ENCODE measurements around the gene B4GALT3.

The B4GALT3 gene

DNA sequence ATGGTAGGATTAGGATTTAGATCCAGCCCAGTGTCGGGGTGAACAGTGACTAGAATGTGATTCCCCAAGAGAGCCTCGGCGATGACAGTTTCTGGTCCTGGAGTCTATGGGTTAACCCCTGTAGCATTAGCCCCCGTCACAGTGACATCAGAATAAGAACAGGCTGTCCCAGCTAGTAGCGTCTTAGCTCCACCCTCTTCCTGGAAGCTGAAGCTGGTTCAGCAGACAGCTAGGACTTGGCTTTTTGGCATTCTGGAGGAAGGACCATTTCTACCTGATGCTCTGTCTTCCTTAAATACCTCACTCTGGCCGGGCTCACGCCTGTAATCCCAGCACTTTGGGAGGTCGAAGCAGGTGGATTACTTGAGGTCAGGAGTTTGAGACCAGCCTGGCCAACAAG lies 29.9 kb upstream of the B4GALT3 start:
- no CpG with 5 or more reads among the region's 8 CpGs for WGBS (ENCODE audit: extremely low coverage, insufficient coverage, insufficient read length)
- Histone ChIP-seq H3K4me1 (ENCODE audit: control insufficient read depth in 1 of 2, insufficient read depth in 2 of 2, low read length in 2 of 2) (peaks cover 3 to 4% of the 10 kb centered on the region in 2 experiments), H3K4ac (ENCODE audit: low read depth, low read length) (no peak overlapping the region), H2AK5ac (ENCODE audit: low read length) (no peak overlapping the region), H3K79me1 (ENCODE audit: low read length) (peaks cover 5% of the 10 kb centered on the region), H3K9me3 (ENCODE audit: insufficient read depth, low read depth, low read length) (no peaks in the 10 kb centered on the region), H3K23ac (ENCODE audit: low read length) (no peak overlapping the region), H3K14ac (ENCODE audit: low read length) (no peak overlapping the region), H4K8ac (ENCODE audit: low read depth, low read length) (no peak overlapping the region), H2BK5ac (ENCODE audit: low read depth, low read length, poor library complexity) (no peak overlapping the region), H4K91ac (ENCODE audit: low read depth, low read length) (no peak overlapping the region), H3K36me3 (ENCODE audit: control insufficient read depth in 1 of 2, insufficient read depth in 2 of 2, low read length in 2 of 2) (peaks cover 33 to 40% of the 10 kb centered on the region in 2 experiments), H2BK12ac (ENCODE audit: low read length) (no peak overlapping the region), H3K18ac (ENCODE audit: low read length) (no peak overlapping the region), H3K27ac (ENCODE audit: low read depth, low read length) (no peak overlapping the region), H2BK120ac (ENCODE audit: insufficient read depth, low read length, poor library complexity) (no peak overlapping the region), H2AFZ (ENCODE audit: insufficient read depth, low read length, poor library complexity) (no peak overlapping the region), H3K27me3 (ENCODE audit: insufficient read depth, low read length) (no peaks in the 10 kb centered on the region), H3K9ac (ENCODE audit: low read length) (no peak overlapping the region), H3K4me2 (ENCODE audit: low read length) (no peak overlapping the region), H3K79me2 (ENCODE audit: control insufficient read depth, insufficient read depth, low read length, poor library complexity) (peaks cover 4% of the 10 kb centered on the region), H4K12ac (ENCODE audit: low read depth, low read length) (no peak overlapping the region), H3K4me3 (ENCODE audit: low read depth, low read length) (no peak overlapping the region)
- DNase-seq: no peak

DNA sequence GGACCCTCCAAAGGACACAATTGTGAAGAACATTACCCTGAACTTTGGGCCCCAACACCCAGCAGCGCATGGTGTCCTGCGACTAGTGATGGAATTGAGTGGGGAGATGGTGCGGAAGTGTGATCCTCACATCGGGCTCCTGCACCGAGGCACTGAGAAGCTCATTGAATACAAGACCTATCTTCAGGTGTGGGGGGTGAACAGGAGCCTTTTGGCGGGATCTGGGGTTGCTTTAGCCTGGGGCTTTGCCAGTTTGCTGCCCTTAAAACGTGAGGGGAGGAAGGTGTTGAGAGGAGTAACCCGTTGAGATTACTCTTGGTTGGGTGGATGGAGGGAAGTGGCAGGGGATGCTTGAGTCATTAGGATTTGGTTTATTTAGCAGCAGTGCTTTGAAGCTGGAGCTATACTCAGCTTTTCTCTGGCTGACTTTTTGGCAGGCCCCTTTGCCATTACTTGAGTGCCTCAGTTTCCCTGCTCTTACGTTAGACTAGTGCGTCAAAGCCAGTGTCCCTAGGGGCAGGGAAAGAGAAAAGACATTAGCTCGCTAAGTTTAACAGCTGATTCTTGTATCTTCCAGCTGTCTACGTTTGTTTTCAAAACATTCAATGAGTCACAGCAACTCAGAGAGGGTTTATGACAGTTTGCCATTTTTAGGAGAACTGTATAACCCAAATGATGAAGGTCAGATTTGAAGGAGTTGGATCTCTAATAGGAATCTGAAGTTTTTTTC lies 29.3 kb upstream of the B4GALT3 start:
- H3K4me3 ChIP-seq (ENCODE audit: low read depth, low read length): no peak overlapping the region
- H4K91ac ChIP-seq (ENCODE audit: low read depth, low read length): no peak overlapping the region
- H3K27ac ChIP-seq (ENCODE audit: low read depth, low read length): no peak overlapping the region
- no peak for DNase-seq
- H3K23ac ChIP-seq (ENCODE audit: low read length): no peak overlapping the region
- no peak overlapping the region for H2BK5ac ChIP-seq (ENCODE audit: low read depth, low read length, poor library complexity)
- H3K36me3 ChIP-seq (ENCODE audit: control insufficient read depth in 1 of 2, insufficient read depth in 2 of 2, low read length in 2 of 2): peaks cover 29 to 35% of the 10 kb centered on the region in 2 experiments
- H3K18ac ChIP-seq (ENCODE audit: low read length): no peak overlapping the region
- no peaks in the 10 kb centered on the region for H3K9me3 ChIP-seq (ENCODE audit: insufficient read depth, low read depth, low read length)
- H3K4ac ChIP-seq (ENCODE audit: low read depth, low read length): no peak overlapping the region
- H2BK120ac ChIP-seq (ENCODE audit: insufficient read depth, low read length, poor library complexity): no peak overlapping the region
- no peak overlapping the region for H3K14ac ChIP-seq (ENCODE audit: low read length)
- no peak overlapping the region for H3K9ac ChIP-seq (ENCODE audit: low read length)
- peaks cover 7% of the 10 kb centered on the region for H3K79me1 ChIP-seq (ENCODE audit: low read length)
- H4K8ac ChIP-seq (ENCODE audit: low read depth, low read length): no peak overlapping the region
- H3K4me2 ChIP-seq (ENCODE audit: low read length): no peak overlapping the region
- H3K4me1 ChIP-seq (ENCODE audit: control insufficient read depth in 1 of 2, insufficient read depth in 2 of 2, low read length in 2 of 2): peaks cover 5 to 7% of the 10 kb centered on the region in 2 experiments
- no peak overlapping the region for H2BK12ac ChIP-seq (ENCODE audit: low read length)
- peaks cover 4% of the 10 kb centered on the region for H3K79me2 ChIP-seq (ENCODE audit: control insufficient read depth, insufficient read depth, low read length, poor library complexity)
- H2AFZ ChIP-seq (ENCODE audit: insufficient read depth, low read length, poor library complexity): no peak overlapping the region
- WGBS (ENCODE audit: extremely low coverage, insufficient coverage, insufficient read length): no CpG with 5 or more reads among the region's 12 CpGs
- H2AK5ac ChIP-seq (ENCODE audit: low read length): no peak overlapping the region
- no peaks in the 10 kb centered on the region for H3K27me3 ChIP-seq (ENCODE audit: insufficient read depth, low read length)
- no peak overlapping the region for H4K12ac ChIP-seq (ENCODE audit: low read depth, low read length)

DNA sequence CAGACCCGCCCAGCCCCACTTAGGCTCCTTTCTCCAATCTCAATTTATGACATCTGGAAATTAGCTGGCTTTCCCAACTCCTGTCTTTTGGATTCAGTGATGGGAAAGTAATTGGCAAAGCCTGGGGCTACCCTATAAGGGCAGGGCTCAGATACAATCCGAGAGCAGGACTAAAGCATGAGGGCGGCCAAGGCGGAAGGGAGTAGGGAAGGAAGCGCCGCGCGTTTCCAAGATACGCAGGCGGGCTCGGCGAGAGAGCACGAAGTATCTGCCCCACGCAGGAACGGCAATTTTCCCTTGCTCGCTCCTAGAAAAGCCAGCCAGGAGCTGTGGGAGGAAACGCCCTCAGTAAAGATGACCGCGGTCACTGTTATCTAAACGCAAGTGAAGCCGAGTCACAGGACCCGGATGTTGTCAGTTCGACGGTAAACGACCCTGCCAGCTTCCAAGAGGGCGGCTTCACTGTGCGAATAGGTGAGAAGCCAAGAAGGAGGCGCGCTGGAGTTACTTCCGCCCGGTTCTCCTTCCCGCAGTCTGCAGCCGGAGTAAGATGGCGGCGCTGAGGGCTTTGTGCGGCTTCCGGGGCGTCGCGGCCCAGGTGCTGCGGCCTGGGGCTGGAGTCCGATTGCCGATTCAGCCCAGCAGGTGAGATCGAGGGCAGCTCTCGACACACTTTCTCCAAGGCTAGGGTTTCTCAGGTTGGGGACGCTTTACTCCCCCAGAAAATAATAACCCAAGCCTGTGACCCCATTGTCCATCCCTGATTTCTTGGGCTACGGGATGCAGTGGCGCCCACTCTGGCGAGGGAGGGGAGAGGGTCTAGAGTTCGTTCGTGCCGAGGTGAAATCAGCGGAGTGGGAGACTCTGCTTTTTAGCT lies 24.8 kb upstream of the B4GALT3 start, which contains the start of gene NDUFS2:
TSS of gene NDUFS2 (plus strand) at position 532 of the 877 bp plus-strand sequence. CDS start at position 551, 19 bp downstream.
- H3K27ac ChIP-seq (ENCODE audit: low read depth, low read length): peak within 1 kb of the TSS; percentile 56
- H4K91ac ChIP-seq (ENCODE audit: low read depth, low read length): peak within 1 kb of the TSS; percentile 89
- H3K23ac ChIP-seq (ENCODE audit: low read length): no peak within 1 kb of the TSS
- H2AK5ac ChIP-seq (ENCODE audit: low read length): peak within 1 kb of the TSS; percentile 30
- H3K4me1 ChIP-seq (ENCODE audit: control insufficient read depth in 1 of 2, insufficient read depth in 2 of 2, low read length in 2 of 2): peaks cover 27 to 31% of the 10 kb centered on the region in 2 experiments
- H3K79me1 ChIP-seq (ENCODE audit: low read length): peaks cover 14% of the 10 kb centered on the region
- DNase-seq: peak; percentile 100
- peaks cover 8 to 9% of the 10 kb centered on the region in 2 experiments for H3K36me3 ChIP-seq (ENCODE audit: control insufficient read depth in 1 of 2, insufficient read depth in 2 of 2, low read length in 2 of 2)
- peak within 1 kb of the TSS; percentile 94 for H3K9ac ChIP-seq (ENCODE audit: low read length)
- peak within 1 kb of the TSS; percentile 90 for H3K18ac ChIP-seq (ENCODE audit: low read length)
- peak within 1 kb of the TSS; percentile 96 for H4K12ac ChIP-seq (ENCODE audit: low read depth, low read length)
- peak within 1 kb of the TSS; percentile 53 for H3K4ac ChIP-seq (ENCODE audit: low read depth, low read length)
- no peaks in the 10 kb centered on the region for H3K9me3 ChIP-seq (ENCODE audit: insufficient read depth, low read depth, low read length)
- peak within 1 kb of the TSS; percentile 73 for H2AFZ ChIP-seq (ENCODE audit: insufficient read depth, low read length, poor library complexity)
- peak within 1 kb of the TSS; percentile 79 for H3K4me2 ChIP-seq (ENCODE audit: low read length)
- peaks cover 6% of the 10 kb centered on the region for H3K79me2 ChIP-seq (ENCODE audit: control insufficient read depth, insufficient read depth, low read length, poor library complexity)
- no peaks in the 10 kb centered on the region for H3K27me3 ChIP-seq (ENCODE audit: insufficient read depth, low read length)
- peak within 1 kb of the TSS; percentile 75 for H3K4me3 ChIP-seq (ENCODE audit: low read depth, low read length)
- WGBS (ENCODE audit: extremely low coverage, insufficient coverage, insufficient read length): no CpG with 5 or more reads among the region's 53 CpGs
- H2BK5ac ChIP-seq (ENCODE audit: low read depth, low read length, poor library complexity): peak within 1 kb of the TSS; percentile 80
- H3K14ac ChIP-seq (ENCODE audit: low read length): peak within 1 kb of the TSS; percentile 90
- peak within 1 kb of the TSS; percentile 7 for H2BK12ac ChIP-seq (ENCODE audit: low read length)
- H2BK120ac ChIP-seq (ENCODE audit: insufficient read depth, low read length, poor library complexity): peak within 1 kb of the TSS; percentile 89
- H4K8ac ChIP-seq (ENCODE audit: low read depth, low read length): peak within 1 kb of the TSS; percentile 97

DNA sequence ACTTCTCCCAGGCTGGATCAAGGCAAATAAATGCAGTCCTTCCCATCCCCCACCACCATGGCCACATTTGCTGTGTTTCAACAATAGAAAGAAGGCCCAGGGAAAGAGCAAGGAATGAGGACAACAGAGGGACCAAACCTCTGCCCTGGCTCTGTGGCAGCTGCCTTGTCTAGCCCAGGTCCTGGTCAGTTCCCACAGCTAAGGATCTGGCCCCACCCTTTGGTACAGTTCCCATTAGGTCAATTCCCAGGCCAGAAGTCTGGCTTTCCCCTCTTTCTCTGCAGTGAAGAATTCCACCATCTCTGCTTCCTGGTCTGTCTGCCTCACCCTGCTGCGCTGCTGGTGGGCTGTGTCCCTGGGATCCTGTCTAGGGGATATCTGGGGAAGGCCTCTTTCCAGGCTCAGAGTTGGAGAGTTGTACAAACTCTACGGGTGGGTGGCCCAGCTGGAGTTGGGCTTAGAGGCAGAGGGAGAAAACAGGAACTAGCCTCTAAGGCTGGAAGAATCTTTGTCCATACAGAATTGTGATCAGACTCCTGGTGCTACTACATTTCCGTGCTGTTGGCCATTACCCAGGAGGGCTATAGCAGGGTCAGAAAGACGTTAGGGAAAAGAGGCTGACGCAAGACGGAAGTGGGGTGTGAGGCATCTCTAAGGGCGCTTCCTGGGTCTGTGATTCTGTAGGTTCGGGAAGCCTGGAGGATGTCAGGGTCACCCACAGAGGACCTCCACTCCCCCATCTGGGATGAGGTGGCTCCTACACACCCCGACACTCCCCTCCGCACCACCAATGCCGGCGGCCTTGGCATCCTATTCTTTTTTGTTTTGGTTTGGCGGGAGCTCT lies 23.9 kb upstream of the B4GALT3 start:
- Histone ChIP-seq H3K4ac (ENCODE audit: low read depth, low read length) (peak overlapping the region; percentile 13), H2BK12ac (ENCODE audit: low read length) (peak overlapping the region; percentile 19), H3K4me2 (ENCODE audit: low read length) (peak overlapping the region; percentile 55), H3K79me2 (ENCODE audit: control insufficient read depth, insufficient read depth, low read length, poor library complexity) (peaks cover 6% of the 10 kb centered on the region), H3K9ac (ENCODE audit: low read length) (no peak overlapping the region), H3K27me3 (ENCODE audit: insufficient read depth, low read length) (no peaks in the 10 kb centered on the region), H3K23ac (ENCODE audit: low read length) (no peak overlapping the region), H2BK5ac (ENCODE audit: low read depth, low read length, poor library complexity) (peak overlapping the region; percentile 13), H3K18ac (ENCODE audit: low read length) (peak overlapping the region; percentile 15), H2AK5ac (ENCODE audit: low read length) (peak overlapping the region; percentile 14), H3K4me1 (ENCODE audit: control insufficient read depth in 1 of 2, insufficient read depth in 2 of 2, low read length in 2 of 2) (peaks cover 27 to 31% of the 10 kb centered on the region in 2 experiments), H4K12ac (ENCODE audit: low read depth, low read length) (peak overlapping the region; percentile 37), H4K91ac (ENCODE audit: low read depth, low read length) (peak overlapping the region; percentile 80), H2BK120ac (ENCODE audit: insufficient read depth, low read length, poor library complexity) (peak overlapping the region; percentile 16), H3K79me1 (ENCODE audit: low read length) (peaks cover 14% of the 10 kb centered on the region), H3K27ac (ENCODE audit: low read depth, low read length) (no peak overlapping the region), H3K9me3 (ENCODE audit: insufficient read depth, low read depth, low read length) (no peaks in the 10 kb centered on the region), H2AFZ (ENCODE audit: insufficient read depth, low read length, poor library complexity) (peak overlapping the region; percentile 64), H3K36me3 (ENCODE audit: control insufficient read depth in 1 of 2, insufficient read depth in 2 of 2, low read length in 2 of 2) (peaks cover 2 to 4% of the 10 kb centered on the region in 2 experiments), H3K14ac (ENCODE audit: low read length) (peak overlapping the region; percentile 15), H4K8ac (ENCODE audit: low read depth, low read length) (peak overlapping the region; percentile 97), H3K4me3 (ENCODE audit: low read depth, low read length) (no peak overlapping the region)
- WGBS (ENCODE audit: extremely low coverage, insufficient coverage, insufficient read length): no CpG with 5 or more reads among the region's 13 CpGs
- no peak for DNase-seq

Measured in trophoblast cell (in vitro differentiated cells and primary cell).